ENCODE results near the gene MYRF. TPM values are rescaled to one million over a fixed set of nuclear protein-coding genes. Genes with fewer than 3 reads are reported as not detected.

Gene MYRF
- polyA plus RNA-seq, 1 donor from 2014 or later, result not detected

- peaks cover 6% of the 10 kb centered on the region for H3K27me3 Mint-ChIP-seq
- H3K4me3 Mint-ChIP-seq, result no peak overlapping the region
- H3K36me3 Mint-ChIP-seq, result peaks cover 1% of the 10 kb centered on the region
- H3K9me3 Mint-ChIP-seq, result no peaks in the 10 kb centered on the region
- H3K27ac Mint-ChIP-seq, result peak overlapping the region in 2 of 3 donors; percentile 71 to 78
- peaks cover 0 to 6% (median 4%) of the 10 kb centered on the region in 3 donors for H3K4me1 Mint-ChIP-seq
These were observed 27.5 kb downstream of the MYRF start for GRCh38 chr11:61779666-61780525.

GRCh38 chr11:61780581-61781162 lies 28.2 kb downstream of the MYRF start:
- H3K27ac Mint-ChIP-seq, result peak overlapping the region in 1 of 3 donors; percentile 78
- no peaks in the 10 kb centered on the region for H3K36me3 Mint-ChIP-seq
- peaks cover 0 to 6% (median 3%) of the 10 kb centered on the region in 3 donors for H3K4me1 Mint-ChIP-seq
- H3K9me3 Mint-ChIP-seq, result no peaks in the 10 kb centered on the region
- H3K27me3 Mint-ChIP-seq, result peaks cover 5% of the 10 kb centered on the region
- H3K4me3 Mint-ChIP-seq, result no peak overlapping the region

GRCh38 chr11:61781585-61781984 lies 29.1 kb downstream of the MYRF start:
- peaks cover 0 to 5% (median 3%) of the 10 kb centered on the region in 3 donors for H3K4me1 Mint-ChIP-seq
- no peaks in the 10 kb centered on the region for H3K36me3 Mint-ChIP-seq
- no peaks in the 10 kb centered on the region for H3K9me3 Mint-ChIP-seq
- H3K27me3 Mint-ChIP-seq, result peaks cover 5% of the 10 kb centered on the region
- H3K27ac Mint-ChIP-seq, result no peak overlapping the region
- H3K4me3 Mint-ChIP-seq, result no peak overlapping the region

- Mint-ChIP-seq H3K4me1 (peaks cover 0 to 3% (median 3%) of the 10 kb centered on the region in 3 donors), H3K4me3 (no peak overlapping the region), H3K36me3 (no peaks in the 10 kb centered on the region), H3K27ac (no peak overlapping the region), H3K9me3 (no peaks in the 10 kb centered on the region), H3K27me3 (peaks cover 2% of the 10 kb centered on the region)
These were observed 29.9 kb downstream of the MYRF start for GRCh38 chr11:61782299-61782698.

GRCh38 chr11:61782841-61783240 lies 30.4 kb downstream of the MYRF start:
- H3K4me3 Mint-ChIP-seq, result no peak overlapping the region
- peaks cover 0 to 3% (median 2%) of the 10 kb centered on the region in 3 donors for H3K4me1 Mint-ChIP-seq
- H3K9me3 Mint-ChIP-seq, result no peaks in the 10 kb centered on the region
- peaks cover 2% of the 10 kb centered on the region for H3K27me3 Mint-ChIP-seq
- no peak overlapping the region for H3K27ac Mint-ChIP-seq
- no peaks in the 10 kb centered on the region for H3K36me3 Mint-ChIP-seq

GRCh38 chr11:61783717-61784505 lies 31.5 kb downstream of the MYRF start:
- no peak overlapping the region for H3K27ac Mint-ChIP-seq
- no peaks in the 10 kb centered on the region for H3K27me3 Mint-ChIP-seq
- no peak overlapping the region for H3K4me3 Mint-ChIP-seq
- no peaks in the 10 kb centered on the region for H3K36me3 Mint-ChIP-seq
- H3K9me3 Mint-ChIP-seq, result no peaks in the 10 kb centered on the region
- no peaks in the 10 kb centered on the region for H3K4me1 Mint-ChIP-seq

GRCh38 chr11:61784506-61784805 lies 32.0 kb downstream of the MYRF start:
- no peaks in the 10 kb centered on the region for H3K9me3 Mint-ChIP-seq
- H3K4me1 Mint-ChIP-seq, result peaks cover 0 to under 1% (median 0%) of the 10 kb centered on the region in 3 donors
- no peak overlapping the region for H3K27ac Mint-ChIP-seq
- no peak overlapping the region for H3K4me3 Mint-ChIP-seq
- no peaks in the 10 kb centered on the region for H3K36me3 Mint-ChIP-seq
- H3K27me3 Mint-ChIP-seq, result no peaks in the 10 kb centered on the region

- Mint-ChIP-seq H3K27me3 (no peaks in the 10 kb centered on the region), H3K36me3 (no peaks in the 10 kb centered on the region), H3K4me3 (no peak overlapping the region), H3K9me3 (no peaks in the 10 kb centered on the region), H3K27ac (no peak overlapping the region), H3K4me1 (peaks cover 0 to 3% (median 0%) of the 10 kb centered on the region in 3 donors)
These were observed 33.5 kb downstream of the MYRF start for GRCh38 chr11:61785837-61786402.

- no peaks in the 10 kb centered on the region for H3K27me3 Mint-ChIP-seq
- H3K4me3 Mint-ChIP-seq, result no peak overlapping the region
- H3K4me1 Mint-ChIP-seq, result peaks cover 7 to 14% (median 9%) of the 10 kb centered on the region in 3 donors
- H3K27ac Mint-ChIP-seq, result no peak overlapping the region
- no peaks in the 10 kb centered on the region for H3K36me3 Mint-ChIP-seq
- no peaks in the 10 kb centered on the region for H3K9me3 Mint-ChIP-seq
These were observed 35.6 kb downstream of the MYRF start for GRCh38 chr11:61787928-61788491.

- Mint-ChIP-seq H3K27me3 (no peaks in the 10 kb centered on the region), H3K27ac (peak overlapping the region; percentile 94 to 99 (median 98)), H3K4me3 (peak overlapping the region; percentile 89 to 96 (median 95)), H3K9me3 (no peaks in the 10 kb centered on the region), H3K36me3 (no peaks in the 10 kb centered on the region), H3K4me1 (peaks cover 14 to 17% (median 16%) of the 10 kb centered on the region in 3 donors)
These were observed 39.4 kb downstream of the MYRF start for GRCh38 chr11:61791737-61792309.

- H3K27me3 Mint-ChIP-seq, result no peaks in the 10 kb centered on the region
These were observed 40.1 kb downstream of the MYRF start, which contains the start of the genes FEN1 and TMEM258 for GRCh38 chr11:61792310-61793082. Gene FEN1, plus strand, starts transcription at chr11:61792911. Its CDS starts 2,451 bp downstream, at chr11:61795362. Gene TMEM258, minus strand, starts transcription at chr11:61792599. Its CDS starts 41 bp downstream, at chr11:61792558.

GRCh38 chr11:61793083-61793828 lies 40.8 kb downstream of the MYRF start:
- no peaks in the 10 kb centered on the region for H3K27me3 Mint-ChIP-seq
- H3K36me3 Mint-ChIP-seq, result peaks cover 4% of the 10 kb centered on the region
- H3K4me1 Mint-ChIP-seq, result peaks cover 14 to 20% (median 16%) of the 10 kb centered on the region in 3 donors
- no peaks in the 10 kb centered on the region for H3K9me3 Mint-ChIP-seq
- H3K27ac Mint-ChIP-seq, result peak overlapping the region; percentile 94 to 99 (median 98)
- H3K4me3 Mint-ChIP-seq, result peak overlapping the region; percentile 89 to 96 (median 95)

More at GRCh38 chr11:61792310-61793082, 40.1 kb downstream of the MYRF start, which contains the start of the genes FEN1 and TMEM258:
- Mint-ChIP-seq H3K9me3 (no peaks in the 10 kb centered on the region), H3K27ac (peak within 1 kb of the TSS; percentile 94 to 99 (median 98)), H3K4me1 (peaks cover 14 to 20% (median 16%) of the 10 kb centered on the region in 3 donors), H3K4me3 (peak within 1 kb of the TSS; percentile 89 to 96 (median 95)), H3K36me3 (peaks cover 4% of the 10 kb centered on the region)

GRCh38 chr11:61793829-61794204 lies 41.4 kb downstream of the MYRF start:
- H3K4me3 Mint-ChIP-seq, result peak overlapping the region; percentile 66 to 96 (median 95)
- H3K9me3 Mint-ChIP-seq, result no peaks in the 10 kb centered on the region
- H3K27ac Mint-ChIP-seq, result peak overlapping the region in 1 of 3 donors; percentile 99
- peaks cover 4% of the 10 kb centered on the region for H3K36me3 Mint-ChIP-seq
- peaks cover 14 to 20% (median 17%) of the 10 kb centered on the region in 3 donors for H3K4me1 Mint-ChIP-seq
- no peaks in the 10 kb centered on the region for H3K27me3 Mint-ChIP-seq

All from IgD-negative memory B cell (primary cell).